ENCODE measurements around the gene TRAPPC12.

GRCh38 chr2:3348767-3349166 lies 30.7 kb upstream of the TRAPPC12 start:
- no peak for TF ChIP-seq ZNF274 (IDR thresholded peaks at IDR 0.05; ENCODE audit: low read depth, low read length)
- no peak for TF ChIP-seq YY1 (IDR thresholded peaks at IDR 0.05; ENCODE audit: insufficient read depth, insufficient read length)
